Astrocyte (in vitro differentiated cells and primary cell): ENCODE results near the gene CNOT11. TPM values are rescaled to one million over a fixed set of nuclear protein-coding genes. Genes with fewer than 3 reads are reported as not detected.

Experiments used
- DNase-seq: peaks from one replicate; pipeline ENCODE4 v3.0.0-alpha.2; 2010; ENCODE audit warnings: low read depth
- FAIRE-seq: peaks from 2 replicates; lab custom pipeline; 2011; peaks lifted over from hg19 to GRCh38; lab: Jason Lieb, UNC
- H2AFZ ChIP-seq: 2 replicates; pipeline ENCODE4 v1.6.0; 2012; ENCODE audit warnings: low read depth, low read length, inconsistent platforms
- H3K27ac ChIP-seq: 2 replicates; pipeline ENCODE4 v1.5.1; 2011; ENCODE audit warnings: low read depth, low read length, inconsistent platforms
- H3K27me3 ChIP-seq: 2 replicates; pipeline ENCODE4 v1.6.0; 2011; ENCODE audit warnings: low read length, inconsistent platforms; ENCODE audit not compliant: insufficient read depth
- H3K36me3 ChIP-seq: 2 replicates; pipeline ENCODE4 v1.5.1; 2011; ENCODE audit warnings: low read length, inconsistent platforms; ENCODE audit not compliant: insufficient read depth
- H3K4me1 ChIP-seq: 2 replicates; pipeline ENCODE4 v1.5.1; 2011; ENCODE audit warnings: low read length, inconsistent platforms; ENCODE audit not compliant: insufficient read depth
- H3K4me2 ChIP-seq: 2 replicates; pipeline ENCODE4 v1.6.0; 2012; ENCODE audit warnings: low read length, inconsistent platforms
- H3K4me3 ChIP-seq: 2 replicates; pipeline ENCODE4 v1.5.1; 2011; ENCODE audit warnings: low read depth, mild to moderate bottlenecking, low read length, inconsistent platforms; ENCODE audit not compliant: insufficient read depth
- H3K79me2 ChIP-seq: 2 replicates; pipeline ENCODE4 v1.6.0; 2012; ENCODE audit warnings: mild to moderate bottlenecking, low read length, inconsistent platforms; ENCODE audit not compliant: insufficient read depth
- H3K9ac ChIP-seq: 2 replicates; pipeline ENCODE4 v1.6.0; 2012; ENCODE audit warnings: mild to moderate bottlenecking, low read length, inconsistent platforms
- H3K9me3 ChIP-seq: 2 replicates; pipeline ENCODE4 v1.5.1; 2012; ENCODE audit warnings: low read depth, mild to moderate bottlenecking, low read length, inconsistent platforms; ENCODE audit not compliant: insufficient read depth
- H4K20me1 ChIP-seq: 2 replicates; pipeline ENCODE4 v1.6.0; 2012; ENCODE audit warnings: low read length, inconsistent platforms; ENCODE audit not compliant: insufficient read depth
- H3K27ac Mint-ChIP-seq: one replicate; pipeline ENCODE4 v1.8.0; 2021; ENCODE audit warnings: mild to moderate bottlenecking, mixed read lengths; ENCODE audit not compliant: unreplicated experiment
- H3K27me3 Mint-ChIP-seq: one replicate; pipeline ENCODE4 v1.8.0; 2021; ENCODE audit warnings: low read depth, mixed read lengths; ENCODE audit not compliant: unreplicated experiment
- H3K36me3 Mint-ChIP-seq: one replicate; pipeline ENCODE4 v1.8.0; 2021; ENCODE audit warnings: low read depth, mixed read lengths; ENCODE audit not compliant: unreplicated experiment
- H3K4me1 Mint-ChIP-seq: one replicate; pipeline ENCODE4 v1.8.0; 2021; ENCODE audit warnings: low read depth, mixed read lengths; ENCODE audit not compliant: unreplicated experiment
- H3K4me3 Mint-ChIP-seq: one replicate; pipeline ENCODE4 v1.8.0; 2021; ENCODE audit warnings: mild to moderate bottlenecking, moderate library complexity, mixed read lengths; ENCODE audit not compliant: unreplicated experiment
- H3K9me3 Mint-ChIP-seq: one replicate; pipeline ENCODE4 v1.8.0; 2021; ENCODE audit warnings: mild to moderate bottlenecking, mixed read lengths; ENCODE audit not compliant: unreplicated experiment
- EZH2 ChIP-seq: IDR thresholded peaks from 2 replicates; pipeline ENCODE4 v1.6.1; 2012; ENCODE audit warnings: mild to moderate bottlenecking, low read length, inconsistent platforms; ENCODE audit not compliant: insufficient read depth
- total RNA-seq: library from RNA; stranded (reverse); gene quantifications from 2 replicates; pipeline ENCODE4 v1.2.1, GENCODE V29; 2021
- TF ChIP-seq, protein P1 (sequence below): IDR thresholded peaks from 2 replicates; pipeline ENCODE4 v1.5.1; 2011; ENCODE audit warnings: low read depth, mild to moderate bottlenecking, inconsistent platforms, low read length, moderate library complexity; ENCODE audit not compliant: insufficient read depth

Gene CNOT11
- total RNA-seq, 1 donor from 2014 or later, result 37.0 TPM

DNA sequence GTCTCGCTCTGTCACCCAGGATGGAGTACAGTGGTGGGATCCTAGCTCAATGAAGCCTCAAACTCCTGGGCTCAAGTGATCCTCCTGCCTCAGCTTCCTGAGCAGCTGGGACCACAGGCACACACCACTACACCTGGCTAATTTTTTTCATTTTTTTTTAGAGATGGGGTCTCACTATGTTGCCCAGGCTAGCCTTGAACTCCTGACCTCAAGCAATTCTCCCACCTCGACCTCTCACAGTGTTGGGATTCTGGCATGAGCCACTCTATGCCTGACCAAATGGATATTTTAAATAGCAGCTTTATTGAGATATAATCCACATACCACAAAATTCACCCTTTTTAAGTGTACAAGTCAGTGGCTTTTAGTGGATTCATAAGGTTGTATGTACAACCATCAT is 44.7 kb downstream of the CNOT11 start:
- peaks cover 8% of the 10 kb centered on the region for H3K4me1 ChIP-seq

DNA sequence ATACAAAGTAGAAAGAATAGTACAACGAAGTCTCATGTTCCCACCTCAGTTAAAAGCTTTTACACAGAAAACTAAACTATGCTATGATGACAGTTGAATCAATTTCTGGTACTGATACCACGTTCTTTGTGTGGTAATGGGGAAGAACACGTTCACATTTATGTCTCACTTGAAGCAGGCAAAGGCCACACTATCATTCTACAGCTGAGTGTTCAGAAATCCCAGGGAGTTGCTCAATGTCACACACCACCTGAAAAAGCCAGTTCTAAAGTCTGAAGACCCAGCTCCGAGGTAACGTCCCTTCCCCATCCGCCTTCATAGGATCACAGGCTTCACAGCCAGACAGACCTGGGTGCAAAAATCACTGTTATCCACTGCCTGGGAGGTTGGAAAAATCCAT is 46.9 kb downstream of the CNOT11 start:
- H3K9ac ChIP-seq, result no peak overlapping the region
- no peaks in the 10 kb centered on the region for H3K36me3 ChIP-seq
- no peak overlapping the region for H2AFZ ChIP-seq
- FAIRE-seq (no peak), DNase-seq (no peak)
- Mint-ChIP-seq H3K36me3 (peaks cover 2% of the 10 kb centered on the region), H3K27me3 (no peaks in the 10 kb centered on the region), H3K9me3 (no peaks in the 10 kb centered on the region), H3K27ac (no peak overlapping the region), H3K4me1 (peaks cover 23% of the 10 kb centered on the region), H3K4me3 (no peak overlapping the region)
- H4K20me1 ChIP-seq, result peaks cover 74% of the 10 kb centered on the region
- no peaks in the 10 kb centered on the region for H3K27me3 ChIP-seq
- no peak overlapping the region for H3K27ac ChIP-seq
- no peak overlapping the region for H3K4me3 ChIP-seq
- peaks cover 99% of the 10 kb centered on the region for H3K79me2 ChIP-seq
- no peak overlapping the region for H3K4me2 ChIP-seq
- peaks cover 8% of the 10 kb centered on the region for H3K4me1 ChIP-seq
- no peak for TF ChIP-seq EZH2
- TF ChIP-seq, protein P1, sequence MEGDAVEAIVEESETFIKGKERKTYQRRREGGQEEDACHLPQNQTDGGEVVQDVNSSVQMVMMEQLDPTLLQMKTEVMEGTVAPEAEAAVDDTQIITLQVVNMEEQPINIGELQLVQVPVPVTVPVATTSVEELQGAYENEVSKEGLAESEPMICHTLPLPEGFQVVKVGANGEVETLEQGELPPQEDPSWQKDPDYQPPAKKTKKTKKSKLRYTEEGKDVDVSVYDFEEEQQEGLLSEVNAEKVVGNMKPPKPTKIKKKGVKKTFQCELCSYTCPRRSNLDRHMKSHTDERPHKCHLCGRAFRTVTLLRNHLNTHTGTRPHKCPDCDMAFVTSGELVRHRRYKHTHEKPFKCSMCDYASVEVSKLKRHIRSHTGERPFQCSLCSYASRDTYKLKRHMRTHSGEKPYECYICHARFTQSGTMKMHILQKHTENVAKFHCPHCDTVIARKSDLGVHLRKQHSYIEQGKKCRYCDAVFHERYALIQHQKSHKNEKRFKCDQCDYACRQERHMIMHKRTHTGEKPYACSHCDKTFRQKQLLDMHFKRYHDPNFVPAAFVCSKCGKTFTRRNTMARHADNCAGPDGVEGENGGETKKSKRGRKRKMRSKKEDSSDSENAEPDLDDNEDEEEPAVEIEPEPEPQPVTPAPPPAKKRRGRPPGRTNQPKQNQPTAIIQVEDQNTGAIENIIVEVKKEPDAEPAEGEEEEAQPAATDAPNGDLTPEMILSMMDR, result no peak
- H3K9me3 ChIP-seq, result no peaks in the 10 kb centered on the region

More for the DNA sequence above, 44.7 kb downstream of the CNOT11 start:
- no peaks in the 10 kb centered on the region for H3K9me3 ChIP-seq
- H3K79me2 ChIP-seq, result peaks cover 94% of the 10 kb centered on the region
- H3K9me3 Mint-ChIP-seq, result no peaks in the 10 kb centered on the region
- H3K9ac ChIP-seq, result no peak overlapping the region
- H4K20me1 ChIP-seq, result peaks cover 63% of the 10 kb centered on the region
- no peak overlapping the region for H3K4me3 Mint-ChIP-seq
- H3K4me1 Mint-ChIP-seq, result peaks cover 16% of the 10 kb centered on the region
- H2AFZ ChIP-seq, result no peak overlapping the region
- TF ChIP-seq, protein P1, result no peak
- TF ChIP-seq EZH2, result no peak
- no peaks in the 10 kb centered on the region for H3K27me3 Mint-ChIP-seq
- H3K27ac ChIP-seq, result peak overlapping the region; percentile 12
- H3K36me3 Mint-ChIP-seq, result peaks cover 2% of the 10 kb centered on the region
- H3K4me2 ChIP-seq, result no peak overlapping the region
- no peak overlapping the region for H3K4me3 ChIP-seq
- DNase-seq, result no peak
- no peak for FAIRE-seq
- peaks cover 16% of the 10 kb centered on the region for H3K36me3 ChIP-seq
- no peak overlapping the region for H3K27ac Mint-ChIP-seq
- no peaks in the 10 kb centered on the region for H3K27me3 ChIP-seq

DNA sequence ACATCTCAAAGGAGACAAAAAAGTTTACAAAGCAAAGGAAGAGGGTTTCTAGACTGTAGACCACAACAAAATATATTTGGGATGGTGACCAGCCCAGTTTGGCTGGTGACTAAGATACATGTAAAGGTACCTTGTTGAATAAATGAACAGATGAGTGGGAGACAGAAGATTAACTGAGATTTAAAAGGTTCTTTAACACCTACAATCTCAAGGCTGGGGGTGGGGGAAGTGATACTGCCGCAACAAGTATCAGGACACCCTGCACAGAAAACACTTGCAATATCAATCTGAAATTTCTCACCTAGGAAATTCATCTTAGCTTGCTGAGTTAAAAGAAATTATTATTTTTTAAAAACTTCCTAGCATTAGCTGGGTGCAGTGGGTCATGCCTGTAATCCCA is 47.5 kb downstream of the CNOT11 start:
- H3K27me3 Mint-ChIP-seq, result no peaks in the 10 kb centered on the region
- Histone ChIP-seq H3K4me3 (no peak overlapping the region), H3K27ac (no peak overlapping the region), H3K9me3 (no peaks in the 10 kb centered on the region), H3K36me3 (no peaks in the 10 kb centered on the region), H4K20me1 (peaks cover 75% of the 10 kb centered on the region), H3K4me2 (no peak overlapping the region), H3K79me2 (peaks cover 98% of the 10 kb centered on the region), H3K4me1 (peaks cover 10% of the 10 kb centered on the region), H3K27me3 (no peaks in the 10 kb centered on the region), H2AFZ (no peak overlapping the region), H3K9ac (no peak overlapping the region)
- DNase-seq (no peak), FAIRE-seq (no peak)
- TF ChIP-seq, protein P1, result no peak
- no peak for TF ChIP-seq EZH2
- H3K9me3 Mint-ChIP-seq, result no peaks in the 10 kb centered on the region
- H3K36me3 Mint-ChIP-seq, result peaks cover 2% of the 10 kb centered on the region
- H3K4me3 Mint-ChIP-seq, result no peak overlapping the region
- H3K27ac Mint-ChIP-seq, result no peak overlapping the region
- peaks cover 26% of the 10 kb centered on the region for H3K4me1 Mint-ChIP-seq
